Ishikawa (cell line): ENCODE data around the gene VAMP3.

ENCODE experiments used
- CEBPB ChIP-seq: IDR thresholded peaks from 2 replicates; pipeline ENCODE4 v1.6.1; 2012
- CREB1 ChIP-seq: IDR thresholded peaks from 2 replicates; pipeline ENCODE4 v1.6.1; 2012; ENCODE audit warnings: low read depth
- EGR1 ChIP-seq: IDR thresholded peaks from 2 replicates; pipeline ENCODE4 v1.6.1; 2012
- EP300 ChIP-seq: IDR thresholded peaks from 2 replicates; pipeline ENCODE4 v1.6.1; 2012; ENCODE audit warnings: borderline replicate concordance
- FOXM1 ChIP-seq: IDR thresholded peaks from 2 replicates; pipeline ENCODE4 v1.6.1; 2012; ENCODE audit warnings: low read depth, borderline replicate concordance
- MAX ChIP-seq: IDR thresholded peaks from 2 replicates; pipeline ENCODE4 v1.6.1; 2012
- NFIC ChIP-seq: IDR thresholded peaks from 2 replicates; pipeline ENCODE4 v1.6.1; 2012
- RAD21 ChIP-seq: IDR thresholded peaks from 2 replicates; pipeline ENCODE4 v1.6.1; 2012; ENCODE audit warnings: low read depth
- REST ChIP-seq: IDR thresholded peaks from 2 replicates; pipeline ENCODE4 v1.6.1; 2012; ENCODE audit warnings: low read depth, mild to moderate bottlenecking
- TAF1 ChIP-seq: IDR thresholded peaks from 2 replicates; pipeline ENCODE4 v1.6.1; 2012; ENCODE audit warnings: low read depth, mild to moderate bottlenecking
- TCF12 ChIP-seq: IDR thresholded peaks from 2 replicates; pipeline ENCODE4 v1.6.1; 2012; ENCODE audit warnings: low read depth
- TEAD4 ChIP-seq: IDR thresholded peaks from 2 replicates; pipeline ENCODE4 v1.6.1; 2012
- USF1 ChIP-seq: IDR thresholded peaks from 2 replicates; pipeline ENCODE4 v1.6.1; 2012
- YY1 ChIP-seq: IDR thresholded peaks from 2 replicates; pipeline ENCODE4 v1.6.1; 2012; ENCODE audit warnings: low read depth
- ZBTB7A ChIP-seq: IDR thresholded peaks from 2 replicates; pipeline ENCODE4 v1.6.1; 2012; ENCODE audit warnings: low read depth

The VAMP3 gene

GRCh38 chr1:7769673-7770412 lies 1.3 kb upstream of the VAMP3 start:
- TF ChIP-seq TAF1 (no peak), NFIC (no peak), EP300 (no peak), CEBPB (no peak), REST (no peak), ZBTB7A (no peak), TCF12 (no peak), USF1 (no peak), CREB1 (no peak), RAD21 (no peak), EGR1 (no peak)

GRCh38 chr1:7770669-7770996 lies 463 bp upstream of the VAMP3 start:
- no peak for TF ChIP-seq RAD21
- TF ChIP-seq TAF1 = no peak
- no peak for TF ChIP-seq USF1
- TF ChIP-seq MAX = no peak
- no peak for TF ChIP-seq ZBTB7A
- TF ChIP-seq YY1 = no peak
- no peak for TF ChIP-seq EP300
- TF ChIP-seq TCF12 = no peak
- no peak for TF ChIP-seq CEBPB
- no peak for TF ChIP-seq EGR1
- TF ChIP-seq REST = no peak
- no peak for TF ChIP-seq CREB1
- no peak for TF ChIP-seq FOXM1
- TF ChIP-seq NFIC = no peak

DNA sequence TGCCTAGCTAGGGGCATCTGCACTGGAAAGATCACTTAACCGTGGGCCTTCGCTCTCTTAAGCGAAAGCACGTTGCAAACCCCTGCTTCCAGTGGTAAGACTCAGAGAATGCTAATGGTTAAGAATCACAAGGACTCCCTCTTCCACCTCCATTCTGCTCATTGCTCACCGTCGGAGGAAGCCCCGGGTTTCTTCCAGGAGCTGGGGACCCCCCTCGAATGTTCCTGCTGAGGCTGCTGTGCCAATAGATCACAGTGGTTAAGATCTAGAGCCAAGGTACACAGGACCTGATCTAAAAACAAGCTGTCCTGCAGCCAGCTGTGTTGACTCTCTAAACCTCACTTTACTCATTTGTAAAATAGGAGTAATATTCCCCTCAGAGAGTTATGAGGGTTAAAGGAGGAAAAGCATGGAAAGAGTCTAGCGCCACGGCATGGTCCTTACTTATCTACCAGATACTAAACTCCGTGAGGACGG lies 765 bp downstream of the VAMP3 start:
- TF ChIP-seq EP300 (no peak), CEBPB (no peak), FOXM1 (no peak), NFIC (no peak)

GRCh38 chr1:7777591-7777990 lies 6.5 kb downstream of the VAMP3 start:
- no peak for TF ChIP-seq RAD21
- TF ChIP-seq FOXM1 = no peak
- no peak for TF ChIP-seq EGR1
- no peak for TF ChIP-seq TEAD4

DNA sequence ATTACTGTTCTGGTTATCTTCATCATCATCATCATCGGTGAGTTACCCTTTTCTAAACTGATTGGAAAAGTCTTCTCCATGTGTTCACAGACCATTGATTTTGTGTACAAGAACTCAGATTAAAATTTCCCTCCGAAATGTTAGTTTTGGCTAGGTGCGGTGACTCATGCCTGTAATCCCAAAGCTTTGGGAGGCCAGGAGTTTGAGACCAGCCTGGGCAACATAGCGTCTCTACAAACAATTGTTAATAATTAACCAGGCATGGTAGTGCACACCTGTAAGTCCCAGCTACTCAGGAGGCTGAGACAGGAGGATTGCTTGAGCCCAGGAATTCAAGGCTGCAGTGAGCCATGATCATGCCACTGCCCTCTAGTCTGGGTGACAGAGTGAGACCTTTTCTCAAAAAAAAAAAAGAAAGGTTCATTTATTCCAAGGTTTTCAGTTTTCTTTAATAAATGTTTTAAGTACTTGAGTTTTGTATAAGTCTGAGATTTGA lies 7.1 kb downstream of the VAMP3 start:
- TF ChIP-seq TAF1 = no peak
- TF ChIP-seq MAX = no peak
- TF ChIP-seq EP300 = no peak
- no peak for TF ChIP-seq ZBTB7A
- no peak for TF ChIP-seq REST
- TF ChIP-seq NFIC = no peak
- no peak for TF ChIP-seq RAD21
- TF ChIP-seq FOXM1 = no peak
- no peak for TF ChIP-seq YY1
- no peak for TF ChIP-seq CEBPB
